GM12878 (cell line): ENCODE results near the gene FAM20A. TPM values are rescaled to one million over a fixed set of nuclear protein-coding genes. Genes with fewer than 3 reads are reported as not detected.

Source experiments
- ATAC-seq: fragments of 200-7000 bp; cut with Tn5 transposase; 3 replicates; pipeline ENCODE4 v1.9.1; 2020; ENCODE audit warnings: mild to moderate bottlenecking, moderate library complexity
- BruUV-seq: library from RNA; stranded (reverse); fragments of 400-500 nt; replicated peaks from 2 replicates; lab custom pipeline; 2021; lab: Mats Ljungman, UMichigan
- CTCF ChIA-PET: fragments of 300-600 bp; sonication (Branson Sonifier 250); formaldehyde crosslinking; extraction: SDS; loops from one replicate; lab custom pipeline; 2021; ENCODE audit warnings: inconsistent platforms; lab: Yijun Ruan, JAX
- POLR2A ChIA-PET: fragments of 350-600 bp; formaldehyde crosslinking; extraction: SDS; loops from one replicate; lab custom pipeline; 2021; ENCODE audit warnings: inconsistent platforms; lab: Charles Lee
- RAD21 ChIA-PET: fragments of 300-600 bp; sonication (Branson Sonifier 250); formaldehyde crosslinking; loops from one replicate; lab custom pipeline; 2023; ENCODE audit warnings: antibody characterized with exemption; ENCODE audit not compliant: unreplicated experiment; lab: Charles Lee
- SMC1A ChIA-PET: fragments of 300-600 bp; sonication (Branson Sonifier 250); formaldehyde crosslinking; loops from one replicate; lab custom pipeline; 2023; ENCODE audit not compliant: unreplicated experiment, uncharacterized antibody; lab: Charles Lee
- DNase-seq: peaks from one replicate; pipeline ENCODE4 v3.0.0-alpha.2; 2011; ENCODE audit warnings: low read depth, low spot score
- FAIRE-seq: peaks from 3 replicates; lab custom pipeline; 2011; peaks lifted over from hg19 to GRCh38; lab: Jason Lieb, UNC
- H2AFZ ChIP-seq: 2 replicates; pipeline ENCODE4 v1.6.0; 2011; ENCODE audit warnings: low read depth, low read length, control low read depth; ENCODE audit not compliant: control insufficient read depth
- H3K27ac ChIP-seq: 2 replicates; pipeline ENCODE4 v1.5.1; 2011; ENCODE audit warnings: control low read depth; ENCODE audit not compliant: control insufficient read depth, insufficient read depth
- H3K27me3 ChIP-seq, 2 experiments: replicated peaks in 1 of 2; 2 replicates each; pipeline versions ENCODE4 v1.6.0 to v1.6.1; 2011; ENCODE audit warnings: low read length in 1 of 2; ENCODE audit not compliant: control insufficient read depth in 2 of 2, insufficient read depth in 2 of 2
- H3K36me3 ChIP-seq, 2 experiments: 2 replicates each; pipeline ENCODE4 v1.5.1; 2011; ENCODE audit warnings: low read length in 1 of 2; ENCODE audit not compliant: control insufficient read depth in 2 of 2, insufficient read depth in 2 of 2
- H3K4me1 ChIP-seq: 2 replicates; pipeline ENCODE4 v1.6.1; 2011; ENCODE audit warnings: mild to moderate bottlenecking, low read length, moderate library complexity, mixed read lengths; ENCODE audit not compliant: control insufficient read depth, insufficient read depth
- H3K4me2 ChIP-seq: 2 replicates; pipeline ENCODE4 v1.6.0; 2011; ENCODE audit warnings: control low read depth; ENCODE audit not compliant: control insufficient read depth, insufficient read depth
- H3K4me3 ChIP-seq: fragments of 200-600 bp; sonication (generic); 2 replicates; pipeline ENCODE4 v1.5.1; 2016
- H3K79me2 ChIP-seq: 2 replicates; pipeline ENCODE4 v1.6.0; 2011; ENCODE audit warnings: low read length; ENCODE audit not compliant: control insufficient read depth, insufficient read depth
- H3K9ac ChIP-seq: 2 replicates; pipeline ENCODE4 v1.8.0; 2011; ENCODE audit warnings: low read length, control low read depth, mixed read lengths; ENCODE audit not compliant: control insufficient read depth, insufficient read depth
- H3K9me3 ChIP-seq: replicated peaks from 3 replicates; pipeline ENCODE4 v1.5.1; 2011; ENCODE audit warnings: mild to moderate bottlenecking, low read length; ENCODE audit not compliant: control insufficient read depth, insufficient read depth
- H4K20me1 ChIP-seq: 2 replicates; pipeline ENCODE4 v1.6.0; 2011; ENCODE audit not compliant: control insufficient read depth, insufficient read depth
- CBFB ChIP-seq: IDR thresholded peaks from 2 replicates; pipeline ENCODE4 v1.6.1; 2016; ENCODE audit warnings: antibody characterized with exemption, low read depth
- CREM ChIP-seq: IDR thresholded peaks from 2 replicates; pipeline ENCODE4 v1.6.1; 2014; ENCODE audit warnings: antibody characterized with exemption, low read depth
- DPF2 ChIP-seq: fragments of 450-650 bp; IDR thresholded peaks from 2 replicates; pipeline ENCODE4 v1.6.1; 2017; ENCODE audit warnings: mild to moderate bottlenecking
- IRF4 ChIP-seq: IDR thresholded peaks from 2 replicates; pipeline ENCODE4 v1.6.1; 2011; ENCODE audit warnings: low read depth, low read length
- NKRF ChIP-seq: fragments of 450-650 bp; conservative IDR thresholded peaks from 2 replicates; pipeline ENCODE4 v1.6.1; 2017; ENCODE audit warnings: mild to moderate bottlenecking, moderate library complexity
- PAX8 ChIP-seq: fragments of 450-650 bp; IDR thresholded peaks from 2 replicates; pipeline ENCODE4 v1.6.1; 2017; ENCODE audit warnings: mild to moderate bottlenecking, moderate library complexity
- ZSCAN29 ChIP-seq: fragments of 450-650 bp; IDR thresholded peaks from 2 replicates; pipeline ENCODE4 v1.6.1; 2017; ENCODE audit warnings: mild to moderate bottlenecking, moderate library complexity
- WGBS: methylation state at CpG from one replicate; pipeline ENCODE4 v1.1.6; 2016; ENCODE audit warnings: low lambda C conversion rate; ENCODE audit not compliant: insufficient replicate concordance, insufficient coverage; ENCODE audit errors: missing lambda C conversion rate; 5-methylcytosine and 5-hydroxymethylcytosine counted together
- in situ Hi-C: fragments of 300-500 bp; cut with MboI; formaldehyde crosslinking; loops from 9 replicates; pipeline ENCODE4 v1.14.3; 2018; ENCODE audit warnings: mixed read lengths
- intact Hi-C: fragments of 100-400 bp; cut with micrococcal nuclease; formaldehyde crosslinking; loops from one replicate; pipeline ENCODE4 v1.14.2; 2022; ENCODE audit not compliant: unreplicated experiment
- polyA plus RNA-seq, 11 experiments: library from polyadenylated mRNA; depleted of rRNA in 4 of 11; unstranded in 6 of 11; stranded (reverse) in 5 of 11; fragments of >200 nt; fragmentation: Nextera tagmentation in 4 of 11; fragmentation: Illumina TruSeq in 1 of 11; extraction: Ambion mirVana in 4 of 11; extraction: Trizol in 1 of 11; gene quantifications; 1 replicate in 1 of 11; 2 replicates in 10 of 11; pipeline versions ENCODE4 v1.2.1 to v1.2.3, GENCODE V29; 2011 to 2016; ENCODE audit warnings: inconsistent platforms in 2 of 11, missing spikeins in 2 of 11, low read depth in 1 of 11
- total RNA-seq, 4 experiments: library from RNA; depleted of rRNA in 3 of 4; stranded (reverse); fragments of >200 nt in 3 of 4; fragmentation: Illumina TruSeq in 1 of 4; extraction: Trizol in 1 of 4; gene quantifications; 2 replicates each; pipeline versions ENCODE4 v1.2.1 to v1.2.3, GENCODE V29; 2013 to 2021

FAM20A gene
- total and polyA plus RNA-seq, 10 of the 15 experiments (the other 5 are each of a cell fraction or from before 2014, with no cell fraction given) = 0.13 TPM; not detected in 9

GRCh38 chr17:68602289-68602688 is 1.1 kb upstream of the FAM20A start:
- Histone ChIP-seq H4K20me1 (no peaks in the 10 kb centered on the region), H3K9me3 (no peaks in the 10 kb centered on the region), H3K9ac (no peak overlapping the region), H2AFZ (no peak overlapping the region), H3K79me2 (no peaks in the 10 kb centered on the region), H3K27me3 (peaks cover 3 to 18% of the 10 kb centered on the region in 2 experiments), H3K4me3 (no peak overlapping the region), H3K36me3 (no peaks in the 10 kb centered on the region), H3K4me2 (no peak overlapping the region)
- ATAC-seq (no peak), FAIRE-seq (no peak), DNase-seq (no peak)
- ChIA-PET RAD21 (no interaction called here), SMC1A (interaction anchor here (1.1 kb wide), 1 partner anchor 12 kb away, joined by 3 read pairs; no protein-coding TSS in a partner anchor), POLR2A (no interaction called here), CTCF (interaction anchor here (0.6 kb wide), 1 partner anchor 71 kb away, joined by 3 read pairs; no protein-coding TSS in a partner anchor)
- in situ Hi-C loops = no loop called here
- no TSS peak for BruUV-seq
- no peak for TF ChIP-seq IRF4
- no peak for TF ChIP-seq PAX8
- TF ChIP-seq NKRF = no peak
- TF ChIP-seq CBFB = no peak
- no peak for TF ChIP-seq DPF2
- no peak for TF ChIP-seq CREM
- TF ChIP-seq ZSCAN29 = no peak
- TF ChIP-seq, all 136 proteins: peak for 0
- Histone ChIP-seq H3K27ac (no peak overlapping the region), H3K4me1 (no peaks in the 10 kb centered on the region)
- 37% methylated on average over 5 of the region's 5 CpGs for WGBS
- intact Hi-C loops = no loop called here
